HepG2 (cell line): ENCODE results near the gene VPS4A. TPM values are rescaled to one million over a fixed set of nuclear protein-coding genes. Genes with fewer than 3 reads are reported as not detected.

Experiments used
- CBX2 ChIP-seq, 2 experiments: fragments of 200-600 bp in 1 of 2; sonication (generic); formaldehyde crosslinking in 1 of 2; IDR thresholded peaks; 2 replicates each; pipeline versions ENCODE4 v1.7.0 to v1.8.1; 2018 to 2022; ENCODE audit warnings: low read depth in 2 of 2, low read length in 1 of 2, mild to moderate bottlenecking in 1 of 2, missing genetic modification reagents in 1 of 2
- HNRNPL ChIP-seq: fragments of 200-400 bp; formaldehyde crosslinking; IDR thresholded peaks from 2 replicates; pipeline ENCODE4 v1.6.1; 2017; ENCODE audit warnings: mild to moderate bottlenecking, low read depth, low read length
- HNRNPUL1 ChIP-seq: fragments of 200-400 bp; formaldehyde crosslinking; IDR thresholded peaks from 2 replicates; pipeline ENCODE4 v1.6.1; 2017; ENCODE audit warnings: low read depth, mild to moderate bottlenecking, low read length, moderate library complexity
- JARID2 ChIP-seq: sonication (generic); formaldehyde crosslinking; IDR thresholded peaks from 2 replicates; pipeline ENCODE4 v1.8.1; 2023; ENCODE audit warnings: missing genetic modification reagents, inconsistent platforms; ENCODE audit not compliant: insufficient replicate concordance
- KDM2A ChIP-seq: sonication (generic); formaldehyde crosslinking; IDR thresholded peaks from 2 replicates; pipeline ENCODE4 v1.4.0; 2020; ENCODE audit warnings: low read depth, missing genetic modification reagents, borderline replicate concordance
- MED8 ChIP-seq: sonication (generic); formaldehyde crosslinking; IDR thresholded peaks from 2 replicates; pipeline ENCODE4 v1.8.1; 2023; ENCODE audit warnings: mild to moderate bottlenecking, missing genetic modification reagents; ENCODE audit not compliant: insufficient replicate concordance
- MIER2 ChIP-seq: IDR thresholded peaks from 2 replicates; pipeline ENCODE4 v1.6.1; 2016; ENCODE audit warnings: missing biosample characterization, missing genetic modification reagents
- MTA1 ChIP-seq: sonication (generic); formaldehyde crosslinking; IDR thresholded peaks from 2 replicates; pipeline ENCODE4 v1.4.0; 2020; ENCODE audit warnings: missing genetic modification reagents, mild to moderate bottlenecking, borderline replicate concordance
- MXI1 ChIP-seq: IDR thresholded peaks from 3 replicates; pipeline ENCODE4 v1.6.1; 2012; ENCODE audit warnings: low read depth, low read length, inconsistent platforms, borderline replicate concordance
- NCOA1 ChIP-seq: sonication (generic); formaldehyde crosslinking; IDR thresholded peaks from 2 replicates; pipeline ENCODE4 v1.9.0; 2021; ENCODE audit warnings: missing genetic modification reagents
- NCOA2 ChIP-seq: sonication (generic); formaldehyde crosslinking; IDR thresholded peaks from 2 replicates; pipeline ENCODE4 v1.8.0; 2022; ENCODE audit warnings: inconsistent platforms
- NR2F2 ChIP-seq: IDR thresholded peaks from 2 replicates; pipeline ENCODE4 v1.6.1; 2012; ENCODE audit warnings: low read depth, inconsistent platforms, borderline replicate concordance
- NR2F6 ChIP-seq, 2 experiments: IDR thresholded peaks; 2 replicates each; pipeline ENCODE4 v1.6.1; 2016; ENCODE audit warnings: antibody characterized with exemption in 1 of 2, mild to moderate bottlenecking in 1 of 2
- PCBP1 ChIP-seq: fragments of 200-400 bp; formaldehyde crosslinking; IDR thresholded peaks from 2 replicates; pipeline ENCODE4 v1.6.1; 2017; ENCODE audit warnings: mild to moderate bottlenecking, low read depth, low read length, borderline replicate concordance
- PCBP2 ChIP-seq: fragments of 200-400 bp; formaldehyde crosslinking; optimal IDR thresholded peaks from 2 replicates; pipeline ENCODE3; 2018; ENCODE audit warnings: low read length, low read depth; ENCODE audit not compliant: poor library complexity, severe bottlenecking
- SNRNP70 ChIP-seq: fragments of 200-400 bp; formaldehyde crosslinking; IDR thresholded peaks from 2 replicates; pipeline ENCODE4 v1.6.1; 2017; ENCODE audit warnings: mild to moderate bottlenecking, low read depth, low read length, moderate library complexity
- SP4 ChIP-seq: sonication (generic); formaldehyde crosslinking; IDR thresholded peaks from 2 replicates; pipeline ENCODE4 v1.8.1; 2023; ENCODE audit warnings: mild to moderate bottlenecking, missing genetic modification reagents
- SP5 ChIP-seq: IDR thresholded peaks from 2 replicates; pipeline ENCODE4 v1.6.1; 2016; ENCODE audit warnings: low read depth, borderline replicate concordance
- ZFP36 ChIP-seq: fragments of 150-350 bp; IDR thresholded peaks from 2 replicates; pipeline ENCODE4 v1.6.1; 2018; ENCODE audit warnings: borderline replicate concordance, low read length, low read depth; ENCODE audit not compliant: partially characterized antibody
- ZFX ChIP-seq: sonication (generic); formaldehyde crosslinking; IDR thresholded peaks from 2 replicates; pipeline ENCODE4 v1.4.0; 2020; ENCODE audit warnings: mild to moderate bottlenecking, low read depth, missing genetic modification reagents, moderate library complexity
- ZKSCAN8 ChIP-seq: IDR thresholded peaks from 2 replicates; pipeline ENCODE4 v1.6.1; 2016; ENCODE audit warnings: borderline replicate concordance, missing genetic modification reagents, missing compliant biosample characterization
- ZNF232 ChIP-seq: sonication (generic); formaldehyde crosslinking; IDR thresholded peaks from 2 replicates; pipeline ENCODE4 v1.4.0; 2020; ENCODE audit warnings: missing genetic modification reagents, borderline replicate concordance
- ZNF235 ChIP-seq: sonication (generic); formaldehyde crosslinking; IDR thresholded peaks from 2 replicates; pipeline ENCODE4 v1.8.1; 2023; ENCODE audit warnings: mild to moderate bottlenecking, missing genetic modification reagents, borderline replicate concordance
- ZNF263 ChIP-seq: sonication (generic); formaldehyde crosslinking; IDR thresholded peaks from 2 replicates; pipeline ENCODE4 v1.4.0; 2020; ENCODE audit warnings: missing genetic modification reagents
- ZNF367 ChIP-seq: sonication (generic); formaldehyde crosslinking; IDR thresholded peaks from 2 replicates; pipeline ENCODE4 v1.4.0; 2020; ENCODE audit warnings: missing genetic modification reagents, borderline replicate concordance
- ZNF510 ChIP-seq: sonication (generic); formaldehyde crosslinking; IDR thresholded peaks from 2 replicates; pipeline ENCODE4 v1.4.0; 2020; ENCODE audit warnings: low read depth, mild to moderate bottlenecking, missing genetic modification reagents
- ZNF761 ChIP-seq: sonication (generic); formaldehyde crosslinking; conservative IDR thresholded peaks from 2 replicates; pipeline ENCODE4 v1.4.0; 2020; ENCODE audit warnings: mild to moderate bottlenecking, missing genetic modification reagents
- polyA plus RNA-seq, 8 experiments: library from polyadenylated mRNA; depleted of rRNA in 3 of 8; stranded (reverse) in 7 of 8; unstranded in 1 of 8; fragments of >200 nt; fragmentation: Illumina TruSeq in 4 of 8; extraction: Trizol in 4 of 8; gene quantifications; 2 replicates each; pipeline versions ENCODE4 v1.2.1 to v1.2.3, GENCODE V29; 2011 to 2016; ENCODE audit warnings: low read depth in 4 of 8, missing spikeins in 1 of 8, mixed read lengths in 1 of 8; ENCODE audit not compliant: insufficient read depth in 1 of 8
- total RNA-seq, 5 experiments: library from RNA; depleted of rRNA; stranded (reverse); fragments of >200 nt; fragmentation: Illumina TruSeq; extraction: Trizol; gene quantifications; 2 replicates each; pipeline ENCODE4 v1.2.3, GENCODE V29; 2016; ENCODE audit warnings: low read depth in 1 of 5
- TF ChIP-seq, protein P1 (sequence below): sonication (generic); formaldehyde crosslinking; IDR thresholded peaks from 2 replicates; pipeline ENCODE4 v1.4.0; 2020; ENCODE audit warnings: mild to moderate bottlenecking, missing genetic modification reagents
- TF ChIP-seq, protein P2 (sequence below): sonication (generic); formaldehyde crosslinking; IDR thresholded peaks from 2 replicates; pipeline ENCODE4 v1.5.0; 2020; ENCODE audit warnings: missing genetic modification reagents

The VPS4A gene
- total and polyA plus RNA-seq, 2 of the 13 experiments (the other 11 are each of a cell fraction or from before 2014, with no cell fraction given): 13.2 to 27.9 TPM

DNA sequence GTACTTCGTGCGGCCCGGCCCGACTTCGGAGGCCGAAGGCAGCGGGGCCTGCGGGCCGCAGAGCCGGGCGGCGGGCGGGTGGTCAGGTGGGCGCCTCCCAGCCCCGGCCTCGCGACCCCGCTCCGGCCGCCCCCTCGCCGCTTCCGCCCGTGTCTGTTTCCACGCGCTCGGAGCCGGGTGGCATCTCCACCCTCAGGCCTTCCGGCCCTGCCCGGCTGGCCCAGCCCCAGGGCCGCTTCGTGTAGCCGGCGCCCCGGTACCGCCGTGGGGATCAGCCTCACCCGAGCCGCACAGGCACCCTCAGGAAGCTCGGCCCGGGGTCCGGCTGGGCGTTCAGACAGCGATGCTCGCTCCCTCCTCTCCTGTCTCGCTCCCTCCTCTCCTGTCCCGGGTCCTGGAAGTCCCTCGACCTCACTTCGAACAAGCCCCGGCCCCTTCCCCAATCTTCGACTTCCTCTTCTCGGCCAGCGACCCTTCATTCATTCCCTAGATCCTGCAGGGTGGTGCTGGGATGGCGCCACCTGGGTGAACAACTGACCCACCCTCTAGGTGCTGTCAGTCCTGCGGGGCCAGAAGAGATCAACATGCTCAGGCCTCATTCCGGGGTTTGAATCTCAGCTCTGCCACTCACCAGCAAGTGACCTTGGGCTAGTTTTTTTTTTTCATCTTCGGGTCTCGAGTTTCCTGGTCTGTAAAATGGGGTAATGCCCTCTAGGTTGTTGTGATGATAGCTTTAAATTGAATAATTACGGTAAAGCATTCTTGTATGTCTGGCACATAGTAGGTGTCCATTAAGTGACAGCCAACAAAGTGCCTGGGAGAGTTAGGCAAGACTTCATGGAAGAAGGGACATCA, 610 bp downstream of the VPS4A start (continued):
- TF ChIP-seq ZFX: peak; percentile 88
- peak; percentile 64; the same call in 1 of the 2 replicates for TF ChIP-seq ZNF510 (CRISPR knock-in tag)
- TF ChIP-seq HNRNPL: 0 out of 2 replicates have a peak, but pooled peaks have one; percentile 31
- no peak for TF ChIP-seq PCBP2
- peak; percentile 57; the same call in 1 of the 2 replicates for TF ChIP-seq ZNF232 (CRISPR knock-in tag)
- peak; percentile 89 for TF ChIP-seq KDM2A (CRISPR knock-in tag)
- peak; percentile 50 for TF ChIP-seq ZNF263
- TF ChIP-seq NR2F2: no peak
- no peak for TF ChIP-seq NR2F6 (IDR thresholded peaks at IDR 0.05)
- no peak for TF ChIP-seq NR2F6 (CRISPR knock-in tag; IDR thresholded peaks at IDR 0.05)
- no peak for TF ChIP-seq MIER2 (CRISPR knock-in tag)
- TF ChIP-seq PCBP1: no peak
- TF ChIP-seq ZNF235: 0 out of 2 replicates have a peak, but pooled peaks have one; percentile 44
- no peak for TF ChIP-seq CBX2 (IDR thresholded peaks at IDR 0.05; ENCODE audit: low read depth, low read length)
- TF ChIP-seq CBX2 (CRISPR knock-in tag; IDR thresholded peaks at IDR 0.05; ENCODE audit: low read depth): no peak
- no peak for TF ChIP-seq ZNF761 (CRISPR knock-in tag)
- TF ChIP-seq, protein P1, sequence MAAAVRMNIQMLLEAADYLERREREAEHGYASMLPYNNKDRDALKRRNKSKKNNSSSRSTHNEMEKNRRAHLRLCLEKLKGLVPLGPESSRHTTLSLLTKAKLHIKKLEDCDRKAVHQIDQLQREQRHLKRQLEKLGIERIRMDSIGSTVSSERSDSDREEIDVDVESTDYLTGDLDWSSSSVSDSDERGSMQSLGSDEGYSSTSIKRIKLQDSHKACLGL (CRISPR knock-in tag): peak; percentile 85; the same call in 1 of the 2 replicates
- TF ChIP-seq SP5: no peak
- TF ChIP-seq SNRNP70: no peak
- TF ChIP-seq ZNF367 (CRISPR knock-in tag): no peak; the same call in 1 of the 2 replicates
- TF ChIP-seq JARID2 (CRISPR knock-in tag): no peak
- no peak for TF ChIP-seq MED8
- TF ChIP-seq MTA1 (CRISPR knock-in tag): no peak; the same call in 1 of the 2 replicates
- TF ChIP-seq MXI1: peak; percentile 66; the same call in 2 of the 3 replicates
- no peak for TF ChIP-seq ZFP36
- TF ChIP-seq HNRNPUL1: no peak
- peak; percentile 80; the same call in 1 of the 2 replicates for TF ChIP-seq NCOA1 (CRISPR knock-in tag)
- no peak for TF ChIP-seq NCOA2
- TF ChIP-seq, protein P2, sequence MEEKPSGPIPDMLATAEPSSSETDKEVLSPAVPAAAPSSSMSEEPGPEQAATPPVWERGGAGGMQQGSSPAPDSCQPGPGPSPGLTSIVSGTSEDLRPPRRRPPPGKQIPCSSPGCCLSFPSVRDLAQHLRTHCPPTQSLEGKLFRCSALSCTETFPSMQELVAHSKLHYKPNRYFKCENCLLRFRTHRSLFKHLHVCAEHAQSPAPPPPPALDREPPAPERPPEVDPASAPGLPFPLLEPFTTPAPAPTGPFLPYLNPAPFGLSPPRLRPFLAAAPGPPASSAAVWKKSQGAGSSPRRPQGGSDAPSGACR (CRISPR knock-in tag): peak; percentile 78
- no peak for TF ChIP-seq ZKSCAN8 (CRISPR knock-in tag)
- TF ChIP-seq SP4 (CRISPR knock-in tag): peak; percentile 60; the same call in 1 of the 2 replicates
